K562 (cell line): ENCODE measurements around the gene GLIPR1.

Experiments
- ELF4 ChIP-seq: fragments of 450-650 bp; formaldehyde crosslinking; IDR thresholded peaks from 2 replicates; pipeline ENCODE4 v1.4.0; 2022; ENCODE audit warnings: missing genetic modification characterization
- TAF1 ChIP-seq: IDR thresholded peaks from 2 replicates; pipeline ENCODE4 v1.6.1; 2011; ENCODE audit warnings: mild to moderate bottlenecking, low read length, moderate library complexity; ENCODE audit not compliant: insufficient read depth, control insufficient read depth, severe bottlenecking; ENCODE audit errors: extremely low read depth

DNA sequence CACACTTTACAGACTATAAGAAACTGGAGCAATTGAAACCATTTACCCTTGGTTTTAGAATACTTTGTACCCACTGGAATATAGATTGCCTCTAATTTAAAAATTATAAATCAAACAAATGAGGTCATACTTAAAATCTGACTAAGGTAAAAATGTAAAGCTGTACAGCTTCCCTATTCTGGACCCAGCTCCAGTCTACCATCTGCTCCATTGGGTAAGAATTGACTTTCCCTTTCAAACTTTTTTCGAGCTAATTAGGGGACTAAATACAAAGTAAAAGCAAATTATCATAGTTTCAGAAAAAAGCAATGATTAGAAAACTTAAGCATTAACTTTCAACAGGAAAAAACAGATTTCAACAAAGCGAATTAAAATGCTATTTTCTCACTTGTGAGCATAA is 26.5 kb downstream of the GLIPR1 start:
- no peak for TF ChIP-seq TAF1
- no peak for TF ChIP-seq ELF4
